Hepatocyte (in vitro differentiated cells): ENCODE data around the gene FSIP1. TPM values are rescaled to one million over a fixed set of nuclear protein-coding genes. Genes with fewer than 3 reads are reported as not detected.

Experiments used
- DNase-seq: peaks from one replicate; pipeline ENCODE4 v3.0.0-alpha.2; 2016; ENCODE audit warnings: low spot score
- H2AFZ ChIP-seq: fragments of 200-600 bp; sonication (generic); 2 replicates; pipeline ENCODE4 v1.6.0; 2016; ENCODE audit warnings: antibody characterized with exemption, mild to moderate bottlenecking
- H3K27ac ChIP-seq: fragments of 200-600 bp; sonication (generic); 2 replicates; pipeline ENCODE4 v1.5.1; 2016; ENCODE audit warnings: mild to moderate bottlenecking
- H3K27me3 ChIP-seq: fragments of 200-600 bp; sonication (generic); 2 replicates; pipeline ENCODE4 v1.6.1; 2016
- H3K36me3 ChIP-seq: fragments of 200-600 bp; sonication (generic); replicated peaks from 2 replicates; pipeline ENCODE4 v1.5.1; 2016; ENCODE audit warnings: low read depth; ENCODE audit not compliant: insufficient read depth
- H3K4me1 ChIP-seq: fragments of 200-600 bp; sonication (generic); 2 replicates; pipeline ENCODE4 v1.5.1; 2016; ENCODE audit warnings: mild to moderate bottlenecking, moderate library complexity; ENCODE audit not compliant: insufficient read depth
- H3K4me2 ChIP-seq: fragments of 200-600 bp; sonication (generic); 2 replicates; pipeline ENCODE4 v1.6.0; 2016
- H3K4me3 ChIP-seq: fragments of 200-600 bp; sonication (generic); 2 replicates; pipeline ENCODE4 v1.5.1; 2016; ENCODE audit warnings: mild to moderate bottlenecking
- H3K79me2 ChIP-seq: fragments of 200-600 bp; sonication (generic); 2 replicates; pipeline ENCODE4 v1.6.0; 2017; ENCODE audit warnings: mild to moderate bottlenecking
- H3K9me2 ChIP-seq: fragments of 200-600 bp; sonication (generic); replicated peaks from 2 replicates; pipeline ENCODE4 v1.6.0; 2017; ENCODE audit warnings: mild to moderate bottlenecking; ENCODE audit not compliant: insufficient read depth
- H3K9me3 ChIP-seq: fragments of 200-600 bp; sonication (generic); 2 replicates; pipeline ENCODE4 v1.5.1; 2016; ENCODE audit warnings: low read depth, mild to moderate bottlenecking
- H4K20me1 ChIP-seq: fragments of 200-600 bp; sonication (generic); 2 replicates; pipeline ENCODE4 v1.6.0; 2016; ENCODE audit warnings: mild to moderate bottlenecking; ENCODE audit not compliant: insufficient read depth, poor library complexity, severe bottlenecking
- EZH2 ChIP-seq: fragments of 200-600 bp; sonication (generic); IDR thresholded peaks from 2 replicates; pipeline ENCODE4 v1.6.1; 2016; ENCODE audit warnings: antibody characterized with exemption, mild to moderate bottlenecking, borderline replicate concordance
- EZH2phosphoT487 ChIP-seq: fragments of 200-600 bp; sonication (generic); IDR thresholded peaks from one replicate; pipeline ENCODE4 v1.6.1; 2018; ENCODE audit warnings: antibody characterized with exemption, mild to moderate bottlenecking, low read depth, moderate library complexity; ENCODE audit not compliant: unreplicated experiment, severe bottlenecking
- WGBS: methylation state at CpG from one replicate; pipeline ENCODE4 v1.1.6; 2016; ENCODE audit warnings: low lambda C conversion rate; ENCODE audit errors: missing lambda C conversion rate; 5-methylcytosine and 5-hydroxymethylcytosine counted together
- polyA plus RNA-seq: library from polyadenylated mRNA; unstranded; fragments of >200 nt; fragmentation: Nextera tagmentation; extraction: Ambion mirVana; gene quantifications from 2 replicates; pipeline ENCODE4 v1.2.1, GENCODE V29; 2016
- total RNA-seq: library from RNA; depleted of rRNA; stranded (reverse); fragments of >200 nt; gene quantifications from 2 replicates; pipeline ENCODE4 v1.2.3, GENCODE V29; 2014
- TF ChIP-seq, protein P1 (sequence below): fragments of 200-600 bp; sonication (generic); IDR thresholded peaks from 2 replicates; pipeline ENCODE4 v1.5.1; 2016; ENCODE audit warnings: antibody characterized with exemption, mild to moderate bottlenecking; ENCODE audit not compliant: poor library complexity

The FSIP1 gene
- total and polyA plus RNA-seq, 2 experiments from 2014 or later = 0.60 to 0.79 TPM

DNA sequence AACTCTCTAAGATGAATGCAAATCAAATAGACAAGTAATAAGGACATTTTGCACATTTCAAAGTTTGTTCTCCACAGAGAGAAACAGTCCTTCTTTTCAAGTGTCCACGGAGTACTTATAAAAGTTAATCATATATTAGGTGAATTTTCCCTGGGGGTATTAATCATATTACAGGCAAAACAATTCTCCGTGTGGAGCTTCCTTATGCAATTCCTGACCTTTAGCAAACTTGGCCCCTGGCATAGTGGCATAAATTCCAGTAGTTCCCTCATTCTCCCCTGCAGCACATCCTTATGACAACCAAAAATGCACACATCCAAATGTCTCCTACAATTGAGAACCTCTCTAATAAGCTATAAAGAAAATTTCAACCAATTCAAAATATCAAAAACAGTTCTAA is 34.4 kb downstream of the FSIP1 start:
- no peak overlapping the region for H3K4me3 ChIP-seq
- 58% methylated on average over 2 of the region's 2 CpGs for WGBS
- H3K9me2 ChIP-seq = no peaks in the 10 kb centered on the region
- H3K27me3 ChIP-seq = no peaks in the 10 kb centered on the region
- H3K4me1 ChIP-seq = peaks cover 3% of the 10 kb centered on the region
- H4K20me1 ChIP-seq = no peaks in the 10 kb centered on the region
- no peak overlapping the region for H3K4me2 ChIP-seq
- H3K79me2 ChIP-seq = no peaks in the 10 kb centered on the region
- H3K9me3 ChIP-seq = no peaks in the 10 kb centered on the region
- no peak overlapping the region for H2AFZ ChIP-seq
- TF ChIP-seq EZH2phosphoT487 = no peak
- TF ChIP-seq, protein P1, sequence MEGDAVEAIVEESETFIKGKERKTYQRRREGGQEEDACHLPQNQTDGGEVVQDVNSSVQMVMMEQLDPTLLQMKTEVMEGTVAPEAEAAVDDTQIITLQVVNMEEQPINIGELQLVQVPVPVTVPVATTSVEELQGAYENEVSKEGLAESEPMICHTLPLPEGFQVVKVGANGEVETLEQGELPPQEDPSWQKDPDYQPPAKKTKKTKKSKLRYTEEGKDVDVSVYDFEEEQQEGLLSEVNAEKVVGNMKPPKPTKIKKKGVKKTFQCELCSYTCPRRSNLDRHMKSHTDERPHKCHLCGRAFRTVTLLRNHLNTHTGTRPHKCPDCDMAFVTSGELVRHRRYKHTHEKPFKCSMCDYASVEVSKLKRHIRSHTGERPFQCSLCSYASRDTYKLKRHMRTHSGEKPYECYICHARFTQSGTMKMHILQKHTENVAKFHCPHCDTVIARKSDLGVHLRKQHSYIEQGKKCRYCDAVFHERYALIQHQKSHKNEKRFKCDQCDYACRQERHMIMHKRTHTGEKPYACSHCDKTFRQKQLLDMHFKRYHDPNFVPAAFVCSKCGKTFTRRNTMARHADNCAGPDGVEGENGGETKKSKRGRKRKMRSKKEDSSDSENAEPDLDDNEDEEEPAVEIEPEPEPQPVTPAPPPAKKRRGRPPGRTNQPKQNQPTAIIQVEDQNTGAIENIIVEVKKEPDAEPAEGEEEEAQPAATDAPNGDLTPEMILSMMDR = no peak
- no peak for DNase-seq
- no peaks in the 10 kb centered on the region for H3K36me3 ChIP-seq
- no peak overlapping the region for H3K27ac ChIP-seq

DNA sequence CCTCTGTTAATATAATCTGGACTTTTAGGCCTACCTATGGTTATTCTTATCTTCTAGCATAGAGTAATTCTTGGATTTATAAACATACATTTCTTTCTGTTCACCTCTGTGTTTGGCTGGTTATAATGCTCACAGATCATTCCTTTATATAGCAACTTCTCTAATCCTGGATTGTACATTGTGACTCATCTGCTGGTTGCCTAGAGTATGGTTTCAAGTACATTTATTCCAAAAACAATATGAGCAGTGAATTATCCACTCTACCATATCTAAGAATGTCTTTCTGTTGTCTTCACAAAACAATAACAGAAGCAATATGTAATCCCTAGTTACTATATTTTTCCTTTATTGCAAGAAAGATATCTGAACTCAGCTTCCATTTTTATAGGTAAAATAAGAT is 35.3 kb downstream of the FSIP1 start:
- DNase-seq = no peak
- H3K79me2 ChIP-seq = no peaks in the 10 kb centered on the region
- TF ChIP-seq, protein P1 = no peak
- TF ChIP-seq EZH2 (no peak), EZH2phosphoT487 (no peak)
- no peak overlapping the region for H3K27ac ChIP-seq
- no peaks in the 10 kb centered on the region for H3K36me3 ChIP-seq
- H4K20me1 ChIP-seq = no peaks in the 10 kb centered on the region
- H3K4me1 ChIP-seq = peaks cover 2% of the 10 kb centered on the region
- no peak overlapping the region for H3K4me2 ChIP-seq
- no peak overlapping the region for H2AFZ ChIP-seq
- no peak overlapping the region for H3K4me3 ChIP-seq
- H3K9me3 ChIP-seq = no peaks in the 10 kb centered on the region
- H3K27me3 ChIP-seq = no peaks in the 10 kb centered on the region
- H3K9me2 ChIP-seq = no peaks in the 10 kb centered on the region

DNA sequence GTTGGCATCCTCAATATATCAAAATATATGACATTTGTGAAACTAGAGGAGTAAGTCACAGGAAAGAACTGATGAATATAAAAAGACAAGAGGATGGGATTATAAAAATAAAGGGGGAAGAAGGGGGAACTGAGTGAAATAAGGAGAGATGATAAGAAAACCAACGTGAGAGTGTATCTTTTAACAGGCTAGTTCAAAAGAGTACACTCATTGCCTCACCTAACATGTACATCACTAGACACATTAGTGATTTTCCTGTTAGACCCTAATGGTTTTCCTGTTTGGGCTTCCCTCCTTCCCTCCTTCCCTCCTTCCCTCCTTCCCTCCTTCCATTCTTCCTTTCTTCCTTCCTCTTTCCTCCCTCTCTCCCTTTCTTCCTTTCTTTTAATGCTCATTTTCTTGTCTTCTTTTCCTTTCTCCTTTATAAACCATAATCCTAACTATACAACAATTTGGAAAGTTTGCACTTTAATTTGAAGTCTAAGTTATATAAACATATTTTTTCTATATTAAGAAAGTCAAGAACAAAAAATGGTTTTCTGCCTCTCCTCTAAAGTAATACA is 35.8 kb downstream of the FSIP1 start:
- H4K20me1 ChIP-seq = no peaks in the 10 kb centered on the region
- H3K36me3 ChIP-seq = no peaks in the 10 kb centered on the region
- H3K9me3 ChIP-seq = no peaks in the 10 kb centered on the region
- 64% methylated on average over 1 of the region's 1 CpG for WGBS
- no peak overlapping the region for H3K4me2 ChIP-seq
- H3K4me3 ChIP-seq = no peak overlapping the region
- no peak for TF ChIP-seq EZH2phosphoT487
- TF ChIP-seq EZH2 = no peak
- TF ChIP-seq, protein P1 = no peak
- no peaks in the 10 kb centered on the region for H3K9me2 ChIP-seq
- no peaks in the 10 kb centered on the region for H3K4me1 ChIP-seq
- H3K79me2 ChIP-seq = no peaks in the 10 kb centered on the region
- no peak for DNase-seq
- H3K27ac ChIP-seq = no peak overlapping the region
- no peaks in the 10 kb centered on the region for H3K27me3 ChIP-seq
- H2AFZ ChIP-seq = no peak overlapping the region

DNA sequence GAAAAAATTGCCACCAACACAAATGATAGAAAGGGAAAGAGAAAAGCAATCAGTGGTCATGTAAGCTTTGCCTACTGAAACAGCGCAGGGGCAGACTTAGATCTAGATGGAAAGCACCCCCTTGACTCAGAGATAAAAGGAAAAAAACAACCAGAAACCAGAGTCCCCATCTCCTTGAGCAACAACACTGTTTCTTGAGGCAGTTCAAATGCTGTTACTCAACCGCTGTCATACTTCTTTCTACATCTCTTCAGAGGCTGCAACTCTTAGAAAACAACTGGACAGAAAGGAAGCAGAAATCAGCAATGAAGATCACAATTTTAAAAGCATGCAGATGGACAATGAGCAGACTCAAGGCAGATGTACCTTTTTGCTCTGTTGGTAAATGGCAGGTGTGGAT is 36.5 kb downstream of the FSIP1 start:
- H3K4me2 ChIP-seq = no peak overlapping the region

More for the DNA sequence above, 36.5 kb downstream of the FSIP1 start:
- no peaks in the 10 kb centered on the region for H3K9me2 ChIP-seq
- DNase-seq = no peak
- H3K4me1 ChIP-seq = no peaks in the 10 kb centered on the region
- no peak overlapping the region for H3K4me3 ChIP-seq
- H3K9me3 ChIP-seq = no peaks in the 10 kb centered on the region
- H2AFZ ChIP-seq = no peak overlapping the region
- no peaks in the 10 kb centered on the region for H3K79me2 ChIP-seq
- no peak overlapping the region for H3K27ac ChIP-seq
- no peaks in the 10 kb centered on the region for H3K36me3 ChIP-seq
- 84% methylated on average over 2 of the region's 2 CpGs for WGBS
- no peaks in the 10 kb centered on the region for H3K27me3 ChIP-seq
- TF ChIP-seq EZH2 = no peak
- TF ChIP-seq, protein P1 = no peak
- TF ChIP-seq EZH2phosphoT487 = no peak
- no peaks in the 10 kb centered on the region for H4K20me1 ChIP-seq
